ENCODE results near the gene PRDM4. TPM values are rescaled to one million over a fixed set of nuclear protein-coding genes. Genes with fewer than 3 reads are reported as not detected.

PRDM4 gene
- total RNA-seq, 1 experiment from 2014 or later = 18.7 TPM

GRCh38 chr12:107695772-107696171 is 65.2 kb downstream of the PRDM4 start:
- DNase-seq (ENCODE audit: low read depth) = peak; percentile 22

- DNase-seq (ENCODE audit: low read depth) = peak; percentile 93
These were observed 75.3 kb downstream of the PRDM4 start, which contains the start of gene PWP1 for GRCh38 chr12:107685360-107686248. Gene PWP1, plus strand, starts transcription at chr12:107685799. Its CDS starts 101 bp downstream, at chr12:107685900.

DNA sequence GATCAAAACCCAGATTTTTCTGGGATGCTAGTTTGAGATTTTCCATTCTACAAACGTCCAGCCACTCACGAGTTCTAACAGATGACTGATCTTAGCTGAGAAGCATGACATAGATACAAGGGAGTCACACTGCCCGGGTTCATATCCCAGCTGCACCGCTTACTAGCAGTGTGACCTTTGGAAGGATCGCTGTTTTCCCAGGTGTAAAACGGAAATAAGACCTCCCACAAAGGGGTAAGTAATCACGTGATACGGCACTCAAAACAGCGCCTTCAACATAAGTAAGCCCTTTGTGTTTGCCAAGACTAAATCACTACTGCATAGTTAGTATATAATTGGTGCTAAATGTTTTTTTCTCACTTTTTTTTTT is 76.0 kb downstream of the PRDM4 start:
- DNase-seq (ENCODE audit: low read depth) = no peak

GRCh38 chr12:107684029-107684795 is 76.7 kb downstream of the PRDM4 start:
- peak; percentile 20 for DNase-seq (ENCODE audit: low read depth)

Other genes starting within 250 kb of the PRDM4 start
- gene PWP1, start 75.3 kb downstream of the PRDM4 start, total RNA-seq (2014; rRNA removed; shearing (Covaris generic)) = 59.6 and 67.0 TPM in 2 replicates
- not detected in 2 replicates for gene ASCL4, start 13.6 kb upstream of the PRDM4 start, total RNA-seq (2014; rRNA removed; shearing (Covaris generic))

All from RPMI7951 (cell line).